NCI-H2081 treated with DMSO at 0.1 percent for 48 hours (cell line): ENCODE measurements around the gene TOP1.

Experiments
- DNase-seq: peaks from one replicate; lab custom pipeline; 2025; lab: John Stamatoyannopoulos, UW

The TOP1 gene

GRCh38 chr20:41058674-41059635 lies 30.3 kb downstream of the TOP1 start:
- DNase-seq: no peak

GRCh38 chr20:41061155-41061554 lies 32.5 kb downstream of the TOP1 start:
- no peak for DNase-seq

GRCh38 chr20:41063442-41063841 lies 34.8 kb downstream of the TOP1 start:
- DNase-seq: no peak

GRCh38 chr20:41064377-41064776 lies 35.8 kb downstream of the TOP1 start:
- DNase-seq: no peak

GRCh38 chr20:41065716-41066115 lies 37.1 kb downstream of the TOP1 start:
- no peak for DNase-seq

DNA sequence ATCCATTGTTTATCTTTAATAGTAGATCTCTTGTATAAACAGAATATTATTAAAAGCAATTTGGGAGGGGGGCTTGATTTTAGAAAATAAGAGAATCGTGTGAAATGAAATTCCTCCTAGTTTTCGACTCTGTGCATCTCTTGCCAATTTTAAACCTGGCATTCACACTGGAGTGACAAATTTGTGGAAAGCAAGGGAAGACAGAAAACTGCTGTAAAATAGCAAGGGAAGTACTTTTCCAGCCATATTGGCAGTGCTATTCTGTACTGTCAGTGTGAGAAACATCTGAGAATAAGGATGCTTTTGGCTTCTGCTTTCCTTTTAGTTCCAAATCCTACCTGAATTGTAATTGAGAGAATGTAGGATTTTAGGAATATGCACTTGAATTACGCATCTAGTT lies 40.2 kb downstream of the TOP1 start:
- no peak for DNase-seq

DNA sequence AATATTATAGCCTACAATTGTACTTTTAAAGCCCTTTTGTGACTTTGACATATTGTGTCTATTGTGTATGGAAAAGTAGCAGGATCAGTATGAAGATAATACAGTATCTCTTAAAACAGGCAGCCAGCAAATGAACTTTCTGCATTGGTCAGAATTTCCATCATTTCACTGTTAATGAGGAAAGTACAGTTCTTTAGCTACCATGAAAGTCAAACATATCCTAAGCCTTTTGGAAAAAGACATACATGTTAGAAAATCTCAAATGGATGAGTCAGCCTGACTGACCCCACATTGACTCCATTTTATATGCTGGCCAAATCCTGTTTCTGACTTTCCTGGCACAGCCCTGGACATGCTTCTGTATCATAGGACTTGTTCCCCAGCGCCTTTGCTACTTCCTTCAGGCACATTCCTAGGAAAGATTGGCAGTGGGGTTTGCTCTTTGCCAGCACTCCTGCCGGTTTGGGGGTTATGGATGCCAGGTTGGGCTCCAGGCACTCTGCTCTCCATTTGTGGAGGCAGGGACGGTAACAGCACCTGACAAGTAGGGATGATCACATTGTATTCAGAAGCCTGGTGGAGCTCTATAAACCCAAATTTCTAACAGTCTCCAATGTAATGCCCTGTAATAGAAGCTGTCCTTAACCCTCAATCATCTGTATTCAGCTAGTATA lies 43.7 kb downstream of the TOP1 start:
- no peak for DNase-seq

GRCh38 chr20:41072915-41073314 lies 44.3 kb downstream of the TOP1 start:
- no peak for DNase-seq

- DNase-seq: no peak
Measured at GRCh38 chr20:41074441-41074840, 45.8 kb downstream of the TOP1 start.

- DNase-seq: no peak
Measured at GRCh38 chr20:41076776-41077175, 48.2 kb downstream of the TOP1 start.

DNA sequence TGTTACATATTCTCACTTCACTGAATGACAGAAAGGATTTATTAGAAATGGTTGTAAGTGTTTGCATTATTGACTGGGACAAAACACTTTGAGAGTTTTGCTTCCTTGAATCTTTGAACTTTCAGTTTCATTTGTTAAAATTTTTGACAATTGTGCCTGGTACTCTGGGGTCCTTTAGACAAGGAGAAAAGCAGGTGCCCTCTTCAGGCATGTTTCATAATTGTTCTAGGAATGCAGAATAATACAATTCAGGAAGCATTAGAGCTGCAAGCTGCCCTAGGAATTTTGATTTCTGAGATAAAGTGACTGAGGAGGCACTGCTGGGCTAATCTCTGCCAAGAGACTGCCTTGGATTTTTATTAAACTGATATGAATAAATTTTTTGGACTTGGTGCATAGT lies 49.7 kb downstream of the TOP1 start:
- DNase-seq: no peak

DNA sequence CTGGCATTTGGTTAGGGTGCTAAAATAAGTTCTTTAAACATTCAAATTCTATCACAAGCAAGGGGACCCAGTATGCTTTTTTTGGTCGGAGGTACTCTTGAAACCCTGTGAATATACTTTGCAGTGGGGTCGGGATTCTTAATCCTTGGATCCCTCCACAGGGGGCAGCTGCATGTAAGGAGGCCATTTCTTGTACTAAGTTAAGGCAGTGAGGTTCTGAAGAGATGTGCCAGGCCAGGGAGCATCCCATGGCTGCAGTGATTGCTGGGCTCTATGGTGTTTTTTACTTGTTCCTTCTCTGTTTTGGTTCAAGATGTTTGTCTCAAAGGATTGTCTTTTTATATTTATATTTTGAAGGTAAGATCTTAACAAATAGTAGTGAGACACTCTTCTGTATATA lies 50.4 kb downstream of the TOP1 start:
- DNase-seq: no peak

- no peak for DNase-seq
Measured at GRCh38 chr20:41080866-41081265, 52.2 kb downstream of the TOP1 start.

DNA sequence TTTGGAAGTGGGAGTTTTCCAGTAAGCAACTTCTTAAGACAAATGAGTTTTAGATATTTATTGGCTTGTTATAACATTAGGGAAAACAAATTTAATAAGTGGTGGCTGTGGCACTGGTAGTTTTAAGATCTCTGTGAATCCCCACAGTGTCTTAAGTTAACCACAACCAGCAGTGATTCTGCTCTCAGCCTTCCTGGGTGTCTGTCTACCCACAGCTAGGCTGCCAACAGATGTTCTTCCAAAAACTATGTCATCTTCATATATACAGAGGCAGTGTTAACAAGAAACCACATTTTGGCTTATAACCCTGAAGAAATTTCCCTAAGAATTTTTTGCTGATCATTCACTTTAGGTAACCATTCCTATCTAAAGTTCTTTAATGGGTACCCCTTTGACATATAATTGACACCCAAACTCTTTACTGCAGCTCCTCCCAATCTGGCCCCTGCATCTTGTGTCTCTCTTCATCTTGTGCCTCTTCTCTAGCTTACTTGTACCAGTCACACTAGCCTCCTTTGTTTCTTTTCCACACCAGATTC lies 52.7 kb downstream of the TOP1 start:
- no peak for DNase-seq

DNA sequence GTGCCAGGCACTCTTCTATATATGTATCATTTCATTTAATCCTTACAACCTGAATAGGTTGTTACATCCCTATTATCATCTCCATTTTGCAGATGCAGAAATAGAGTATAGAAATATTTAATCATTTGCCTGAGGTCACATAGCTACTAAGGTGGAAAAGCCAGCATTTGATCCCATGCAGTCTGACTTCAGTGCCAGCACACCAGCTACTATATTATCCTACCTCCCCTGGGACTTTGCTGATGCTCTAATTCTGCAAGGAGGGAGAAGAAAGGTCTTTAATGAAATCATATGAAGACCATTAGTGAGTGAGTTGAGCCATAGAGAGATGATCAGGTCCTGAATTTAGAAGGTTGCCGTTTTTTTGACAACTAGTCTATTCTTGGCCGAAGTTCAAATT lies 53.7 kb downstream of the TOP1 start:
- no peak for DNase-seq

GRCh38 chr20:41085606-41086005 lies 57.0 kb downstream of the TOP1 start:
- no peak for DNase-seq

GRCh38 chr20:41086402-41087324 lies 58.0 kb downstream of the TOP1 start:
- DNase-seq: peak; percentile 82

GRCh38 chr20:41087325-41087685 lies 58.7 kb downstream of the TOP1 start:
- no peak for DNase-seq

GRCh38 chr20:41087777-41088176 lies 59.2 kb downstream of the TOP1 start:
- no peak for DNase-seq

DNA sequence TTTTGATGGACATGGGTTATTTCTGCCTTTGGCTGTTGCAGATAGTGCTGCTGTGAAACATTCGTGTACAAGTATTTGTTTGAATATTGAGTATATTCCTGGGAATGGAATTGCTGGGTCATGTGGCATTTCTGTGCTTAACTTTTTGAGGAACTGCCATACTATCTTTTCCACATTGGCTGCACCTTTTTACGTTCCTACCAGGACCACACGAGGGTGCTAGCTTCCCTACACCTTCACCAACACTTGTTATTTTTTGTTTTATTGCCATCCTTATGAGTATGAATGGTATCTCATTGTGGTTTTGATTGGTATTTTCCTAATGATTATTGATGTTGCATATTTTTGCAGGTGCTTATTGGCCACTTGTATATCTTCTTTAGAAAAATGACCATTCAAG lies 60.9 kb downstream of the TOP1 start:
- no peak for DNase-seq

GRCh38 chr20:41091927-41092326 lies 63.3 kb downstream of the TOP1 start:
- no peak for DNase-seq
